Superior temporal gyrus (tissue), 1 donor: ENCODE data around the gene OLFML2B.
"Not testable (repeated sequence)": the region's sequence is repeated elsewhere in the genome, so short reads cannot be mapped to it uniquely, and the experiment has no call there.

Source experiments
- DNase-seq: peaks from one replicate; pipeline ENCODE4 v3.0.0-alpha.2; 2016; ENCODE audit errors: extremely low spot score

The OLFML2B gene

DNA sequence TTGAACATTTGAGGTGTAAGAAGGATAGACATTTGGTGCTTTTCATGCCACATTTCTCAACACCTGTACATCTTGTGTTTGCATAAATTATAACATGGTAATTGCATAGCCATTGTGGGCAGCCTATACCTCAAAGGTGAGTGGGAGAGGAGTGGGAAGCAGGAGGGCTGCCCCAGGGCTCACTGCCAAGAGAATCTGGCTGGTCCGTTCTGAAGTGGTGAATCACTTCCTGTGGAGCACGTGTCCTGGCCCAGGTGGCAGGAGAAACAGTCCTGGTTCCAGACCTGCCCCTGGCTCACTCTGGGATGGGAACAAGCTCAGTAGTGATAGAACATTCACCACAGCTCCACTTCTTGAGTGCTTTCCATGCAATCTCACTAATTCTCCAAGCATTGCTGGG is 11.6 kb upstream of the OLFML2B start:
- no peak for DNase-seq

DNA sequence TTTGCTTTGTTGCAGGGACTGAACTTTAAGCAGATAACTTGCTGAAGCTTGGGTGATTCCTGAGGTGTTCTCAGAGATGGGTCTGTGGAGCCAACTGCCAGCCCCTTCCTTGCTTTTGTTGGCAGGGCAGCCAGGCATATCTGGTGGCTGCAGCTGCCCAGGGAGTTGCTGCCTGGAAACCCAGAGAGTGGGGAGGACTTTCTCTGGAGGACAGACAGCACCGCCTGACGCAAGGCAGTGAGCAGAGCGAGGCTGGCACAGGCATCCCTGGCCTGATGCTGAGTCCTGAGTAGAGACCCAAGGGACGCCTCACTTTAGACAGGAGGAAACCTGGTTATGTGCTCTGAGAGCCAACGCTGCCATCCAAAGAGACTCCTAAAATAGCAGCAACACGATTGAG is 9.8 kb upstream of the OLFML2B start:
- DNase-seq, result peak; percentile 57

DNA sequence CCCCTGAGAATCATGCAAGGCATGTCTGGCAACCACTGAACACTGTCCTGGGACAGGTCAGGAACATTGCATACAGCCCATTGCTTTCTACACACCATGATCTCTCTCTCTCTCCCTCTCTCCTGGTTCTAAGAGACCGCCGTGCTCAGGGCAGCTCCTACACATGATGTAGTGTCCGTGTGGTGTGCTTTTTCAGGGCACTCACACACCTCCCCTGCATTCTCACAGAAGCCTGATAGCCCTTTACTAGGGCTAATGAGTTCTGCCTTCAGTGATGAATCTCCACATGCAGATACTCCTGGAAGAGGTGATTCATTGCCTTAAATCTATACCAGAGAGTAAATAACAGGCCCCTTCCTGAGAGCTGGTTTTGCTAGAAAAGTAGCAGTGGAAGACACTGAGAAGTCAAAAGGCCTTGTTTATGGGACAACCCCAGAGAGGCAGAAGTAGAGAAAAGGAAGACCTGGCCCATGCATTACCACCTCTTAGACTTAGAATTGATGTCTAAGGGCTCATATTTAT is 7.2 kb upstream of the OLFML2B start:
- no peak for DNase-seq

DNA sequence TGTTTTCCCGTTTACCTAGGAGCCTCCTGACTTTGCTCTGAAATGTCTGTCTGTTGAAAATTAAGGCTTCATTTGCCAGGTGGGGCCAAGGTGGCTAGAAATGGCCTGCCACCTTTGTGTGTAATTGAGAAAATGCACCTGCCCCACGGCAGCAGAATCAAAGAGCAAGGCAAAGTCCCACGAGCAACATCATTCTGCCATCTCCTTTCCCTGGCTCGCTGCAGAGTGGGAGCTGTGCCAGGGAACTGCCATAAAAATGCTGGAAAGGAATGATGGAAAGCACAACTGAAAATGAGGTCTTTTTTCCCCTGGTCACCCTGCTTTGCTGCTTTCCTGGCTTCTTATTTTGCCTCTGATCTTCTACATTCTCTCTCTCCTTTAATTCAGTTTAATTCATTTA is 5.5 kb upstream of the OLFML2B start:
- no peak for DNase-seq

DNA sequence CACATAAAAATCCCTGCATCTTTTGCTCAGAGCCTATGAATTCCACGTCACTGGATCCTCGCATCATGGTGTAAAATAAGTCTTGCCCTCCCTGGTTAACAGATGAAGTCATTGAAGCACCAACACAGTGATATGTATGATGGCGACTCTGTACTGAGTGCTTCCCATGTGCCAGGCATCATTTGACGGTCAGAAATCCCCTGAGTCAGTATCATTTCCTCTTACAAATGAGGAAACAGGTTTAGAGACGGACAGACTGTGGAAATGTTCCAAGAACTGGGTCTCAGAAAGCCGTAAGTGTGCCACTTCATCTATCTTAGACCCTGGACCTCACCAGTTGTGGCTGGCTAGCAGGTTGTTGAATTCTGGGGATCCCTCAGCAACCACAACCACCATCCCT is 5.1 kb upstream of the OLFML2B start:
- no peak for DNase-seq

DNA sequence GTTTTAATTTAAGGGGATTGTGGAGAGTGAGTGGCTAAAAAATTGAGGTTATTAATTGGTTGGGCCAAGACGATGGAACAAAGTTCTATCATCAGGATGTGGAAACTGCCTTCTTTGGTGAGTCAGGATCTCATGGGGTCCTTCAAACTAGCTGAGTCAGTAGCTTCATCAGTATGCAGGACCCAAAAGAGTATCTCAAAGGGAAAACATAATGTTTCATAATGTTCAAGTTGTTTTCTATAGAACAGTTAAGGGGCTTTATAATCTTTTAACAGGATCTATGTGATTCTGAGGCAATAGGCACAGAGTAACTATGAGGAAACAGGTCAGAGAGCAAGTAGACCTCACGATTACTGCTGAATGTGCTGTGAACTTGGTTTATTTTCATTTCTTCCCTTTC is 3.2 kb upstream of the OLFML2B start:
- DNase-seq, result no peak

DNA sequence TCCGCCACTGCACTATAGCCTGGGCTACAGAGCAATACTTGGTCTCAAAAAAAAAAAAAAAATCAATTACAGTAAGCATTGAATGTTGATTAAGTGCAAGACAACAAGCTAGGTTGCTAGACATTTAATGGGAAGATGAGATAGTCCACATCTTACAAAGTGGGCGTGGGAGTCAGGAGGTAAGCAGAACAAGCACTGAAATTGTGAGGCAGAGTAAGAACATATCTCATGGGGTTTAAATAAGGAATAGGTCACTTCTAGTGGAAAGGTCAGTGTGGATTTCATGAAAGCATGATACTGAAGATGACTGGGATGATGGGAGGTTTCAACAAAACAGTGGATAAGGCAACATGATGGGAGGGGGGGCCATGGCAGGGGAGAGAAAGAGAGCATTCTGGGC is 1.9 kb upstream of the OLFML2B start:
- DNase-seq, result no peak

DNA sequence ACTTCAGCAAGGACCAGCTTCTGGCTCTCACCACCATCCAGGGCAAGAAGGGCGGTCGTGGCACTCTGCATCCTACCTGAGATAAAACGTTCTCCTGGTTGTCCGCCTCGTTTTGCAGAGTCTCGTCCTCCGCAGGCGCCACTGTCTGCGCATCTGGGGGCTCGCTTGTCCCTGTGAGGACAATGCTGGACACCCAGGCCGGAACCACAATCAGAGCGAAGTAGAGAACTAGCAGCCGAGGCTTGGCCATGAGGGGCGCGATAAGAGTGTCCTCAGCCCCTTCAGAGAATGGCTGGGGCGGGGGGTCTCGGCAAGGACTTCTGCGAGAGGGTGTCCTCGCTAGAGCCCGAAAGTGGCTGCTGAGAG is 505 bp downstream of the OLFML2B start:
- no peak for DNase-seq

DNA sequence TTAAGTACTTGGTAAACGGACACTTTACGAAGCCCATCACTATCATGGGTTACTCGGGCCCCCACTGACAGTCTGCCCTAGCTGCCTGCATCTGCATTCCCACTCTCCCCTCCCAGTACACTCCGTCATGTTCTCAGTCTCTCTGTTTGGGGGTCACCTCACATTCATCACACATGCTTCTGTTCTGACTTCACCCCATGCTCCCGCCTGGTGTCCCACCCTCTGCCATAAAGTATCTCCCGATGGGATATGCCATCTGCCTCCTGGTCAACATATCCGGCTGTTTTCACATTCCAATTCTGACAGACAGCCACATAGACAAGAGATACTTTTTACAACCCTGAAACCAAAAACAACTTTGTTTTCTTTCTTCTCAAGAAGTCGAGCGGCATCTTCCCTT is 1.0 kb downstream of the OLFML2B start:
- no peak for DNase-seq

DNA sequence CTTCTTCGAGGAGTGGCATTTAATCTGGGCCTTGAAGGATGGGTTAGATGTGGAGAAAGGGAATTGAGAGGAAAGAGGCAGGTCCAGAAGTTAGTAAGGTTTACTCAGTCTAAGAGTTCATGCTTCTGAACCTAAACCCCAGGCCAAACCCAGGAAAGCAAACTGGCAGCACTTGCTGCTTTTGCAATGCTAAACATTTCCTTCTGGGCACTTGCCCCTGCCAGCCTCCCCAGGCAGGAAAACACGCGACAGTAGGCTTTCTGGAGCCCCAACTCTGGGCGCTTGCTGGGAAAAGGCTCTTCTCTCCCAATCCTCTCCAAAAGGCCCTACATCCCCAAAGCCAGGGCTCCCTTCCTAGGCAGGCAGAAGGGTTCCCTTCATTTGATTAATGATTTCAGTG is 2.5 kb downstream of the OLFML2B start:
- no peak for DNase-seq

DNA sequence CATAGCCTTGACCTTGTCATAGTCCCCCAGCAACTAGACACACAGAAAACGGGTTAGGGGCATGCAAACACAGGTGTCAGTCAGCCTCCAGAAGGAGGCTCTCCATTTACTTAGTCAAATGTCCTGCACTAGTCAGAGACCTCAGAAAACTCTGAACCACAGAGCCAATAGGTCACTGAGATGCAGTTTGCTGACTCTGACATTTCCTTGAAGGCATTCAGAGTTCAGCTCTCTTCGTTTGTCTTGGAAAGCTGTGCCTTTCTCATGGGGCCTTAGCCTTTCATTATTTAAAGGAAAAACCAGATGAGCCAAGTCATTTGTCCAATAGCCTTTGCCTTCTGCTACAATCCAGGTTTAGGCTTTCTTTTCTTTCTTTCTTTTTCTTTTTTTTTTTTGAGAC is 3.5 kb downstream of the OLFML2B start:
- no peak for DNase-seq

DNA sequence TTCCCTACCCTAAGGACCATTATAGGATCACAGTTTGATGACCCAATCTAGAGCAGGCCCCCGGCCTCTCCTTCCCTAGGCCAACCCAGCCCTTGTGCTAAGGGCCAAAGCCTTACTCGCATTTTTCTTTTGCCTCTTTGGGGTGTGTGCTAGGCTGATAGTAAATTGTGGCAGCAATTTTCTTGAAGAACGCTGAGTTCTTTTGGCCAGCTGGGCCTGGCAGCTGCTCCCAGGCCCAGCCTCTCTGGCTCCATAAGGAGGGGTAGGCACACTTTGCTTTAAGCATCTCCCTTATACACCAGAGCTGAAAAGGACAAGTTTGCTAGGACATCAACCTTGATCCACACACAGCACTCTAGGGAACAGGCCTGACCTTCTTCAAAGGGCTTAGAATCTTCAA is 4.2 kb downstream of the OLFML2B start:
- DNase-seq, result no peak

DNA sequence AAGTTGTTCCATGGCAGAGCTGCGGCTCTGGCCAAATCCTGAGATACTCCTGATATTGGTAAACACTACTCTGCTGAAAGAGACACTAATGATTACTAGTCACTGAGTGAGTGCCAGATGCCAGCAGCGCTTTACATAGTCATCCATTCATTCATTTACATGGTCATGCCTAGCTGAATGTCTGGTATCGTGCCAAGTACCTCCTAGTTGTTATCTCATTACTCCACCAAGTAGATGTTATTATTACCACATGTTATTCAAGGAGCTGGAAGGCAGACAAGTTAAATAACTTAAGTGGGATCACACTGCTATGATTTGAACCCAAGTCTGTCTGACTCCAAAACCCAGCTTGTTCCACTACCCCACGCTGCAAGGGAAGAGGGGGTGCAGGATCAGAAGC is 4.7 kb downstream of the OLFML2B start:
- DNase-seq, result no peak

DNA sequence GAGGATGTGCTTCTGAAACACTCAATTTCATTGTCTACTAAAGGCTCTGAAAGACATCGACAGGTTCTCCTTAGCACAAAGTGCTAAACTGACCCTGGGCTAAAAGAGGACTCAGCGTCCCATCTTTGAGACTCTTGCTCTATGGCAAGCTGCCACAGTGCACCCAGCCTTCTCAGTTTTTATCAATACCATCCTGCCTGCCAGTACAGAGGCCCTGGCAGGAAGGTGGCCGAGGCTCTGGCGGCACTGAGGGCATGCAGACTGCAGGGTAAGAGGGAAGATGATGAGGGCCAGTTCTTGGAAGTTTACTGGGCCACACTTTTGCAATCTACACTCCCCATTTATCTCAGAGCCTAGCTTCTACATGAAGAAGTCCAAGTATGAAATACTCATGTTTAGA is 5.3 kb downstream of the OLFML2B start:
- DNase-seq, result no peak

DNA sequence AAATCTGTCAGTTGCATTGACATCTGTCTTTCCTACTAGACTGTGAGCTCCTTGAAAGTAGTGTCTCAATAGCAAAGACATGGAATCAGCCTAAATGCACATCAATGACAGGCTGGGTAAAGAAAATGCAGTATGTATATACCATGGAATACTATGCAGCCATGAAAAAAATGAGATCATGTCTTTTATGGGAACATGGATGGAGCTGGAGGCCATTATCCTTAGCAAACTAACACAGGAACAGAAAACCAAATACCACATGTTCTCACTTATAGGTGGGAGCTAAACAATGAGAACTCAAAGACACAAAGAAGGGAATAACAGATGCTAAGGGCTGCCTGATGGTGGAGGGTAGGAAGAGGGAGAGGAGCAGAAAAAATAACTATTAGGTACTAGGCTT is 5.9 kb downstream of the OLFML2B start:
- DNase-seq, result not testable (repeated sequence)

DNA sequence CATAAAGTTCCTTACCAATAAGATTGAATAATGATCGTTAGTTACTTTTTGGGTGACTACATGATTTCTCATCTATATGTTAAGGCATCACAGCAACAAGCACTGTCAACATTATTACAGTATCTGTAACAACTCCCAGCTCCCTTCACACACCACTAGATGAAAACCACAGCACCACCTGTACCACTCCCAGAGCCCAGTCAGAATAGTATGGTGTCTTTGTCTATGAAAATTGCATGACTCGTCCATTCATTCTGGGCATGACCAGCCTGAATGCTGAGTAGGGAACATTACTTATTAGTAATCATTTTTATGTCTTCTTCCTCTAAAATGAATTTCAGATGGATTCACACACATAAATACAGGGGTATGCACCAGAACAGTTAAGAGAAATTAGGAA is 7.0 kb downstream of the OLFML2B start:
- DNase-seq, result no peak

DNA sequence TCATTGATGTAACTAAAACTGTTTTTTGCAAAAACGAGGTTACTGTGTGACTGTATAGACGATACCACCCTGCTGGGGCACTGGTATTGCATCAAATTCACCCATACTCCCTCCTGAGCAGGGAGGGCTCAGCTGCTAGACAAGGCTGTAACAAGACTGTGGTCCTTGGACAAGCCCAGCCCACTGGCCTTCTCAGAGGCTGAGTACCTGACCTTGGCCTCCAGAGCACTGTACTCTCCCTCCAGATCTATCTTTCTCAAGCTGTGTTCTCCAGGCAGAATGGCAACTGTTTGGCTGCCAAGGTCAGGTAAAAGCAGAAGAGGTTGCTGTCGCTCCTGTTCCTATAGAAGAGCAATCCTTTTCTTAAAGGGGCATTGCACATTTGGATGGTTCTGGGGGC is 8.5 kb downstream of the OLFML2B start:
- no peak for DNase-seq

DNA sequence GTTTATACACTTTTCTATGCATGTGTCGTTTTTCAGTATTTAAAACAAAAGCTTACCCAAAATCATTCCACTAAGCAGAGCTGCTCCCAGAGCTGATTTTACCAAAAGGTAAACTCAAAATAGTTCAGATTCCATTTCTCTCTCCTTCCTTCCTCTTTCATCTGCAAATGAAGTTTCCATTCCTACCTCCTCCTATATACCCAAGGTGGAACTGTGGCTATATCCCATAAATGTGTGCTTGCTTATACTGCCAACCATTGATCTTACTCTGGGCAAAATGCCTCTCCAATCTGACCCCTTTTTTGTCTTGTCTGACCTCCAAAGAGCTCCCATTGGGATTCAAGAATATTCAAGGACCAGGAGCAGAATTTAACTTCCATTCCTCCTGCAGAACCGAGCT is 9.5 kb downstream of the OLFML2B start:
- DNase-seq, result no peak

DNA sequence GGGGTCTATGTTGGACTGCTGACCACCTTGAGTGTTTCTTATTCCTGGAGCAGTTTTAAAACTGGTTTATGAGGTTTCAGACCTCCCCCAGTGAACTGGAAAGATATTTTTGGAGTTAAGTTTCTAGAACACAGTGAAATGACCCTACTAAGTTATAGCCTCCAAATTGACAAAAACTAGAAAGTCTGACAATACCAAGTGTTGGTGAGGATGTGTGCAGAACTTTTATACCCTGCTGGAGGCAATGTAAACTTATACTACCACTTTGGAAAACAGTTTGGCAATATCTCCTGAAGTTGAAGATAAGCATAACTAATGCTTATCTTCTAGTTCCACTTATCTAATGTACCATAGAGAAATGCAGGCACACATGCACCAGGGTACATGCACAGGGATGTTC is 10.4 kb downstream of the OLFML2B start:
- DNase-seq, result no peak

DNA sequence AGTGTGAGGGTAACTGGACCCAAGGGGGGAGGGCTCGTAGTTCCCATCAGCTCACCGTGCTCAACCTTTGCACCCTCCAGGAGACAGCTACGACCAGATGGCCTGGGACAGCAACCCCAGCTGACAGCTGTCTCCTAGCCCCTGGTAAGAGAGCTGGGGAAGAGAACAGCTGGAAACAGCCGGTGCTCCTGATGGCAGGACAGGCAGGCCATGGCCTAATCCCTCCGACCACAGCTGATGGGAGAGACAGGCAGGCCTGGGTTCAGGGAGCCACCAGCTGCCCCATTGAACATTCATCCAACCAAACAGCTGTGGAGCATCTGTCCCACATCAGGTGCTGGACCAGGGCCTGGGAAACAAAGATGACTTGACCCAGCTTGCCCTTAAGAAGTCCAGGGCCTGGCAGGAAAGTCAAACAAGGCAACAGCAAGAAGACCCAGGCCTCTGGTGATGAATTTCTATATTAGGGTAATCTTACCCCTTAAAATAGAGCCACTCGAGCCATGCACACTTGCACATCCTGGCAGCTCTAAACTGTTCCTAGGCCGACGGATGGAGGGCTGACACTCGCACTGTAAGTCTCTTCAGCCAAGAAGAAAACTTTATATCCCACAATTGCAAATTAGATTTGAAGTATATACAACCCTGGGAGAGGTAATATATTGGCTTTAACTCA is 12.2 kb downstream of the OLFML2B start:
- DNase-seq, result no peak

DNA sequence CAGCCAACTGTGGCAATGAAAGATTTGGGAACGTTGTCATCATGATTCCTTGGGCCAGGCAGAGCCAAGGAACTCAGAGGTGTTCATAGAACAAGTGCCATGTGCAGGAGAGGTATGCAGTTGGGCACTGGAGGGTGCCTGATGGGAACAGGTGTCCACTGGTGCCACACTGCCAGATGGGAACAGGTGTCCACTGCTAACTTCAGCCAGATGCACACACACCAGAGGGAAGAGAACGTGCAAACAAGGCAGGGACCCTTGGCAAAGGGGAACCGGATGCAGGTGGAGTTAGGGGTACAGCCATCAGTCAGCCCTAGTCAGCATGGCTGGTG is 13.5 kb downstream of the OLFML2B start:
- no peak for DNase-seq

DNA sequence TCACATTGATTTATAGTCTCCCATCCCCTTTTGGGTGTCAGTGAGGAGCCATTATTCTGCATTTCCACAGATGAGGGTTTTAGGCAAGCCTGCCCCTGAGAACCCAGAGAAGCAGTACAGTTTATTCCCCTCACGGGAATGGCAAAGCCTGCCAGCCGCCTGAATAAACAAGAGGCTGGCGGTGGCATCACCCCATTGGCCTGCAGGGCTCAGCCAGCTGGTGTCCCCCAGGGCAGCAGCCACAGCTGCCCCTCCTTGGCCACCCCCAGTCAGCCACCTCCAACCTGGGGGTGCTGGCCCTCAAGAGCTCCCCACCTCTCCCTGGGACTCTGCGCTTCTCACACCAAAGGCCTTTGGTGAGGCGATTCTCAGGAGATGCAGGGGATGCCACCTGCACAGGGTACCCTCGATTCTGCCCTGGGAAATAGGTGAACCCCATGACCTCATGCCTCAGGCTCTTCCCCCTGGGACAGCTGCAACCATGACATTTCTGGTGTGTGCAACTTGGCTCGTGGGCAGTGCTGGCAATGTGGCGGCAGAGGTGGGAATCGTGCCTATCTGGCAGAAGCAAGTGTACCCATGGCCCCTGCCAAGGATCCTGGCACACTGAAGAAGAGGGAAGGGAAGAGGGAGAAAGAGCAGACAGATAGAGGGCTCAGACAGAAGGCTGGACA is 14.0 kb downstream of the OLFML2B start:
- no peak for DNase-seq

DNA sequence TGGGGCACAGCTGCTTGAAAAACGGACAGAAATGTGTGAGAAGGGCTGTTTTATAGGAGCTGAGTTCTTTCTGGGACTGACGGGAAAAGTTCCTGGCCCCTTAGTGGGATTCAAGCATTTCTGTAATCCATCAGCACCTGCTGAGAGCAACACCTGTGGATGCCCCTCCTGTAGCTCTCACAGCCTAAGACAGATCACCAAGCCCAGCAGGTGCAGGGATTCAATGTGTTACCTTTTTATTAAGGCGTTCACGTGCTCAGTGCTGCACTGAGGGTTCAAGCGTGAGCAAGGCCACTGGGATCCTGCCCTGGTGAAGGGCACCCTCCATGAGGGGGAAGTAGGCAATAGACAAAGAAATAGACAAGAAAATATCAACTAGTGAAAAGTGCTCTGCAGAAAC is 14.9 kb downstream of the OLFML2B start:
- no peak for DNase-seq

DNA sequence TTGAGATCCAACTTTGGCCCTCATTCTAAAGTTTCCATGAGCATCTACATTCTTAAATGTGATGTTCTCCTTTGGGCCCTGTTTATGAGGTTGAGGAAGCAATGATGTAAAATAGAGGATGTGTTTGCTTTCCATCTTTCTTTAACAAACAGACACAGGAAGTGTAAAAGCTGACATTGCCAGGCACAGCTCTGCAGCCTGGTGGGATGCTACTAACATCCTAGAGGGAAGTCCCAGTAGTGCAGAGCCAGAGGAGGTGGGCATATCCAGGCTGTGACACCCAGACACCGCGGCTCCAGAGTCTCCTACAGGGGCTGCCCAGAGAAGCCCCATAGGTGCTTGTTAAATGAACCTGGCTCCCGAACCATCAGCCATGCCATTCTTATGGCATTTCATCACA is 16.2 kb downstream of the OLFML2B start:
- DNase-seq, result no peak
